Measurements from ENCODE around the gene ALK. TPM values are rescaled to one million over a fixed set of nuclear protein-coding genes. Genes with fewer than 3 reads are reported as not detected.
"Not testable (repeated sequence)": the region's sequence is repeated elsewhere in the genome, so short reads cannot be mapped to it uniquely, and the experiment has no call there.

Gene ALK
- total RNA-seq, 1 donor from 2014 or later = 0.14 TPM

GRCh38 chr2:29262681-29263260, 658.6 kb downstream of the ALK start:
- Histone ChIP-seq H3K4me1 (no peaks in the 10 kb centered on the region), H3K36me3 (no peaks in the 10 kb centered on the region), H3K27me3 (ENCODE audit: low read depth) (peaks cover 21% of the 10 kb centered on the region), H3K4me3 (no peak overlapping the region), H3K9me3 (replicated peaks) (no peaks in the 10 kb centered on the region), H3K27ac (replicated peaks) (no peak overlapping the region)
- no peak for TF ChIP-seq CTCF (IDR thresholded peaks at IDR 0.05; ENCODE audit: borderline replicate concordance)
- intact Hi-C loops (cut with micrococcal nuclease) = no loop called here
- DNase-seq = no peak

DNA sequence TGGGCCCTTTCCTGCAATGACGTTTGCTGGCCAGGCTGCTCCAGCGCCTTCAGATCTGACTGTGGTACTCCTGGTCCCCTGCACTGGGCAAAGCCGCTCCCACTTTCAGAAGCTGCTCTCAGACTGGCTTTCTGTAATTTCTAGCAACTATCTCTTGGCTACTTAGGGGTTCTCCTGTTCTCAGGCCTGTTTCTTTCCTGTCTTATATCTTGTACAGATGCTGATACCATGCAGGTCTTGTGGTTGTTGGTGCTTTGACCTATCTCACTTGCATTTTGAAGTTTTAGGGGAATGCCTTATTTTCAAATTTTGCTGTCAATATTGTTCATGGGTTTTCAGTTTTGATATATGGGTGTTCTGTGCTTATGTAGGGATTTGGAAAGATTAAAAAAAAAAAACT, 660.4 kb downstream of the ALK start:
- intact Hi-C loops (cut with micrococcal nuclease) = no loop called here
- Histone ChIP-seq H3K9me3 (replicated peaks) (no peaks in the 10 kb centered on the region), H3K4me3 (no peak overlapping the region), H3K36me3 (no peaks in the 10 kb centered on the region), H3K27ac (replicated peaks) (no peak overlapping the region), H3K4me1 (no peaks in the 10 kb centered on the region), H3K27me3 (ENCODE audit: low read depth) (peaks cover 30% of the 10 kb centered on the region)
- no peak for TF ChIP-seq CTCF (IDR thresholded peaks at IDR 0.05; ENCODE audit: borderline replicate concordance)
- DNase-seq = no peak

- intact Hi-C loops (cut with micrococcal nuclease) = no loop called here
- Histone ChIP-seq H3K4me1 (no peaks in the 10 kb centered on the region), H3K36me3 (no peaks in the 10 kb centered on the region), H3K27me3 (ENCODE audit: low read depth) (peaks cover 38% of the 10 kb centered on the region), H3K4me3 (no peak overlapping the region), H3K27ac (replicated peaks) (no peak overlapping the region), H3K9me3 (replicated peaks) (no peaks in the 10 kb centered on the region)
- TF ChIP-seq CTCF (IDR thresholded peaks at IDR 0.05; ENCODE audit: borderline replicate concordance) = no peak
- DNase-seq = no peak
Measured at GRCh38 chr2:29260142-29260772, 661.1 kb downstream of the ALK start.

DNA sequence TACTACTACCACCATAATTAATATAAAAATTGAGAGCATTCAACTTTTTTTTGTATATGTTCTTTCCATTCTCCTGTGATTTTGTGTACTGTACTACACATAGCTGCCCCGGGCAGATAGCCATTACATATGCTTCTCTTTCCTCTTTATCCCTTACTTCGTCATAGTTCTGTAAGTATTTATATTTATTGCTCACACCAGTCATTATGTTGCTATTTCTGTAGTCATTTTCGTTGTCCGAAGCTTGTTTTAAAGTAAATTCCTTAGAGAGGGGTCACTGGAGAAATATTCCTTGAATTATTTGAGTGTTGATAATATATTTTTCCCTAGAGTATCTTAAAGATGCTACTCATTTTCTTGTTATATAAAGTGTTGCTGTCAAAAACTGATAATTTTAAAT, 662.2 kb downstream of the ALK start:
- peaks cover 45% of the 10 kb centered on the region for H3K27me3 ChIP-seq (ENCODE audit: low read depth)
- H3K36me3 ChIP-seq = no peaks in the 10 kb centered on the region
- no peak overlapping the region for H3K4me3 ChIP-seq
- H3K4me1 ChIP-seq = no peaks in the 10 kb centered on the region
- TF ChIP-seq CTCF (IDR thresholded peaks at IDR 0.05; ENCODE audit: borderline replicate concordance) = no peak
- no peaks in the 10 kb centered on the region for H3K9me3 ChIP-seq (replicated peaks)
- DNase-seq = no peak
- H3K27ac ChIP-seq (replicated peaks) = no peak overlapping the region
- intact Hi-C loops (cut with micrococcal nuclease) = no loop called here

GRCh38 chr2:29255004-29255403, 666.4 kb downstream of the ALK start:
- Histone ChIP-seq H3K36me3 (no peaks in the 10 kb centered on the region), H3K27ac (replicated peaks) (no peak overlapping the region), H3K27me3 (ENCODE audit: low read depth) (peaks cover 30% of the 10 kb centered on the region), H3K4me1 (no peaks in the 10 kb centered on the region), H3K4me3 (no peak overlapping the region), H3K9me3 (replicated peaks) (no peaks in the 10 kb centered on the region)
- DNase-seq = no peak
- intact Hi-C loops (cut with micrococcal nuclease) = no loop called here
- no peak for TF ChIP-seq CTCF (IDR thresholded peaks at IDR 0.05; ENCODE audit: borderline replicate concordance)

- H3K36me3 ChIP-seq; H3K4me1 ChIP-seq; H3K9me3 ChIP-seq (replicated peaks); intact Hi-C loops (cut with micrococcal nuclease); DNase-seq; H3K4me3 ChIP-seq; H3K27ac ChIP-seq (replicated peaks): not testable (repeated sequence)
- peaks cover 30% of the 10 kb centered on the region for H3K27me3 ChIP-seq (ENCODE audit: low read depth)
Measured at GRCh38 chr2:29253495-29254275, 667.7 kb downstream of the ALK start.

All from left ventricle myocardium inferior (tissue), 1 donor.